H1 (cell line): ENCODE data around the gene WDR90. TPM values are rescaled to one million over a fixed set of nuclear protein-coding genes. Genes with fewer than 3 reads are reported as not detected.
A peak's percentile ranks its signal among the peaks of the same experiment; 100 is the strongest.

Experiments
- CTCF ChIA-PET: fragments of 300-600 bp; sonication (Branson Sonifier 250); formaldehyde crosslinking; loops from one replicate; lab custom pipeline; 2021; ENCODE audit not compliant: partially characterized antibody; lab: Charles Lee
- POLR2A ChIA-PET: fragments of 300-600 bp; sonication (Branson Sonifier 250); formaldehyde crosslinking; loops from one replicate; lab custom pipeline; 2021; ENCODE audit warnings: inconsistent platforms; ENCODE audit not compliant: partially characterized antibody; lab: Charles Lee
- DNase-seq, 2 experiments: peaks; one replicate each; pipeline versions ENCODE4 v3.0.0 to v3.0.0-alpha.2; 2010 to 2022; ENCODE audit warnings: low spot score in 2 of 2, low read depth in 1 of 2, mixed read lengths in 1 of 2
- FAIRE-seq: peaks from 2 replicates; lab custom pipeline; 2011; peaks lifted over from hg19 to GRCh38; lab: Jason Lieb, UNC
- H2AFZ ChIP-seq: 2 replicates; pipeline ENCODE4 v1.8.1; 2012; ENCODE audit warnings: low read length, inconsistent platforms
- H2AK5ac ChIP-seq: 2 replicates; pipeline ENCODE4 v1.6.1; 2013; ENCODE audit warnings: low read depth, low read length
- H2BK120ac ChIP-seq: replicated peaks from 2 replicates; pipeline ENCODE3; 2013; ENCODE audit warnings: low read depth, low read length, inconsistent platforms
- H2BK12ac ChIP-seq: 2 replicates; pipeline ENCODE4 v1.6.1; 2013; ENCODE audit warnings: low read depth, low read length
- H2BK15ac ChIP-seq: 2 replicates; pipeline ENCODE4 v1.6.1; 2013; ENCODE audit warnings: low read length
- H2BK20ac ChIP-seq: 2 replicates; pipeline ENCODE4 v1.6.1; 2013; ENCODE audit warnings: low read length
- H2BK5ac ChIP-seq: 2 replicates; pipeline ENCODE4 v1.6.1; 2013; ENCODE audit warnings: low read depth, low read length
- H3K14ac ChIP-seq: 2 replicates; pipeline ENCODE4 v1.6.1; 2013; ENCODE audit warnings: inconsistent platforms; ENCODE audit not compliant: insufficient read length
- H3K18ac ChIP-seq: 2 replicates; pipeline ENCODE4 v1.6.1; 2013; ENCODE audit warnings: low read length; ENCODE audit errors: extremely low read depth
- H3K23ac ChIP-seq: 2 replicates; pipeline ENCODE4 v1.6.1; 2013; ENCODE audit warnings: inconsistent platforms; ENCODE audit not compliant: insufficient read length
- H3K23me2 ChIP-seq: 2 replicates; pipeline ENCODE4 v1.6.1; 2013; ENCODE audit warnings: low read depth, low read length
- H3K27ac ChIP-seq: 2 replicates; pipeline ENCODE4 v1.6.1; 2011; ENCODE audit warnings: low read depth, low read length, inconsistent platforms
- H3K27me3 ChIP-seq, 4 experiments: replicated peaks in 1 of 4; 1 replicate in 1 of 4; 2 replicates in 3 of 4; pipeline versions ENCODE4 v1.6.1 to v1.8.1; 2011 to 2013; ENCODE audit warnings: low read length in 3 of 4, mild to moderate bottlenecking in 3 of 4, inconsistent platforms in 2 of 4, mixed read lengths in 2 of 4, moderate library complexity in 1 of 4; ENCODE audit not compliant: control insufficient read depth in 3 of 4, insufficient read depth in 3 of 4; ENCODE audit errors: extremely low read depth in 1 of 4
- H3K36me3 ChIP-seq, 4 experiments: 2 replicates each; pipeline versions ENCODE4 v1.6.1 to v1.8.1; 2011 to 2013; ENCODE audit warnings: mild to moderate bottlenecking in 4 of 4, low read length in 3 of 4, moderate library complexity in 2 of 4, control low read depth in 1 of 4, inconsistent platforms in 1 of 4; ENCODE audit not compliant: insufficient read depth in 4 of 4, control insufficient read depth in 2 of 4
- H3K4ac ChIP-seq: replicated peaks from 2 replicates; pipeline ENCODE3; 2013; ENCODE audit warnings: low read length, low read depth, mixed read lengths, inconsistent platforms; ENCODE audit not compliant: insufficient read length
- H3K4me1 ChIP-seq, 4 experiments: replicated peaks in 1 of 4; 1 replicate in 1 of 4; 2 replicates in 3 of 4; pipeline versions ENCODE4 v1.6.1 to v1.8.1; 2011 to 2013; ENCODE audit warnings: low read length in 3 of 4, inconsistent platforms in 2 of 4, mixed read lengths in 1 of 4; ENCODE audit not compliant: insufficient read depth in 4 of 4, control insufficient read depth in 3 of 4
- H3K4me2 ChIP-seq, 2 experiments: 2 replicates each; pipeline versions ENCODE4 v1.6.1 to v1.8.1; 2011 to 2013; ENCODE audit warnings: low read depth in 2 of 2, low read length in 2 of 2, control low read depth in 1 of 2, inconsistent platforms in 1 of 2, mild to moderate bottlenecking in 1 of 2; ENCODE audit not compliant: insufficient read depth in 1 of 2
- H3K4me3 ChIP-seq, 4 experiments: fragments of 200-600, 300-600 bp in 1 of 4; sonication (generic), shearing (Covaris generic), sonication (Bioruptor Twin) in 1 of 4; 2 replicates each; pipeline versions ENCODE4 v1.5.1 to v1.8.1; 2011 to 2016; ENCODE audit warnings: low read length in 4 of 4, low read depth in 3 of 4, control low read depth in 2 of 4, inconsistent platforms in 2 of 4, mild to moderate bottlenecking in 2 of 4, mixed read lengths in 1 of 4, moderate library complexity in 1 of 4; ENCODE audit not compliant: insufficient read depth in 2 of 4; ENCODE audit errors: extremely low read depth in 1 of 4
- H3K56ac ChIP-seq: replicated peaks from 2 replicates; pipeline ENCODE3; 2013; ENCODE audit warnings: low read depth, mild to moderate bottlenecking, mixed read lengths, low read length, inconsistent platforms; ENCODE audit not compliant: insufficient read length
- H3K79me1 ChIP-seq: 2 replicates; pipeline ENCODE4 v1.6.1; 2013; ENCODE audit warnings: low read depth, low read length, control low read depth
- H3K79me2 ChIP-seq, 2 experiments: 2 replicates each; pipeline versions ENCODE4 v1.6.1 to v1.8.1; 2012 to 2013; ENCODE audit warnings: low read length in 2 of 2, mild to moderate bottlenecking in 2 of 2, inconsistent platforms in 1 of 2; ENCODE audit not compliant: insufficient read depth in 2 of 2, control insufficient read depth in 1 of 2
- H3K9ac ChIP-seq, 4 experiments: replicated peaks in 1 of 4; 1 replicate in 1 of 4; 2 replicates in 3 of 4; pipeline versions ENCODE4 v1.6.1 to v1.8.1; 2011 to 2013; ENCODE audit warnings: low read depth in 3 of 4, low read length in 3 of 4, control low read depth in 2 of 4, mild to moderate bottlenecking in 2 of 4, moderate library complexity in 2 of 4, inconsistent platforms in 1 of 4; ENCODE audit errors: extremely low read depth in 1 of 4
- H3K9me3 ChIP-seq, 2 experiments: 2 replicates each; pipeline versions ENCODE4 v1.6.1 to v1.8.1; 2012 to 2013; ENCODE audit warnings: mild to moderate bottlenecking in 2 of 2, moderate library complexity in 2 of 2, control low read depth in 1 of 2, inconsistent platforms in 1 of 2, low read depth in 1 of 2, low read length in 1 of 2, mixed read lengths in 1 of 2; ENCODE audit not compliant: insufficient read depth in 2 of 2
- H4K20me1 ChIP-seq, 2 experiments: replicated peaks in 1 of 2; 2 replicates each; pipeline versions ENCODE3 to v1.8.1; 2011 to 2013; ENCODE audit warnings: inconsistent platforms in 2 of 2, low read length in 2 of 2, mild to moderate bottlenecking in 1 of 2; ENCODE audit not compliant: insufficient read depth in 2 of 2, control insufficient read depth in 1 of 2
- H4K5ac ChIP-seq: 2 replicates; pipeline ENCODE4 v1.6.1; 2013; ENCODE audit warnings: low read length, low read depth, mixed read lengths, inconsistent platforms; ENCODE audit not compliant: insufficient read length
- H4K8ac ChIP-seq: 2 replicates; pipeline ENCODE4 v1.8.0; 2013; ENCODE audit warnings: mild to moderate bottlenecking, moderate library complexity, low read length, inconsistent platforms; ENCODE audit not compliant: insufficient read depth; ENCODE audit errors: extremely low read depth
- H4K91ac ChIP-seq: replicated peaks from 2 replicates; pipeline ENCODE3; 2013; ENCODE audit warnings: low read length, mixed read lengths, inconsistent platforms; ENCODE audit not compliant: insufficient read length
- GABPA ChIP-seq: IDR thresholded peaks from 2 replicates; pipeline ENCODE4 v1.6.1; 2011; ENCODE audit warnings: mild to moderate bottlenecking, low read length, moderate library complexity, borderline replicate concordance; ENCODE audit not compliant: insufficient read depth
- JUN ChIP-seq: IDR thresholded peaks from 2 replicates; pipeline ENCODE4 v1.6.1; 2011; ENCODE audit warnings: low read depth, mild to moderate bottlenecking, improper control_type of control experiment, low read length
- MAX ChIP-seq: IDR thresholded peaks from 2 replicates; pipeline ENCODE4 v1.6.1; 2012; ENCODE audit warnings: inconsistent platforms
- RBBP5 ChIP-seq: IDR thresholded peaks from 2 replicates; pipeline ENCODE4 v1.7.1; 2012; ENCODE audit warnings: low read depth, mild to moderate bottlenecking, inconsistent platforms, low read length, moderate library complexity, borderline replicate concordance
- RNF2 ChIP-seq: fragments of 200-900, 300-1000 bp; sonication (generic); IDR thresholded peaks from 2 replicates; pipeline ENCODE4 v1.7.1; 2016; ENCODE audit warnings: borderline replicate concordance, low read depth, mild to moderate bottlenecking, antibody characterized with exemption, low read length; ENCODE audit not compliant: poor library complexity, severe bottlenecking; ENCODE audit errors: missing control alignments
- SIX5 ChIP-seq: IDR thresholded peaks from 2 replicates; pipeline ENCODE4 v1.6.1; 2011; ENCODE audit warnings: mild to moderate bottlenecking, low read depth, low read length
- SRF ChIP-seq: IDR thresholded peaks from 2 replicates; pipeline ENCODE4 v1.6.1; 2011; ENCODE audit warnings: mild to moderate bottlenecking, low read depth, low read length, moderate library complexity
- WGBS, 2 experiments: shearing (Covaris generic) in 1 of 2; methylation state at CpG; one replicate each; pipeline versions ENCODE4 v1.1.6 to v1.1.7; 2013 to 2015; ENCODE audit warnings: low lambda C conversion rate in 2 of 2, mixed read lengths in 2 of 2, inconsistent platforms in 1 of 2, low coverage in 1 of 2, missing lambda C conversion rate in 1 of 2; ENCODE audit not compliant: insufficient replicate concordance in 2 of 2, insufficient coverage in 1 of 2, insufficient read length in 1 of 2; ENCODE audit errors: extremely low coverage in 1 of 2, missing lambda C conversion rate in 1 of 2; 5-methylcytosine and 5-hydroxymethylcytosine counted together
- polyA plus RNA-seq, 7 experiments: library from polyadenylated mRNA; depleted of rRNA in 3 of 7; stranded (reverse) in 5 of 7; unstranded in 2 of 7; fragments of >200 nt in 5 of 7; fragments of 200-250 nt in 2 of 7; gene quantifications; 1 replicate in 5 of 7; 2 replicates in 1 of 7; 4 replicates in 1 of 7; pipeline versions ENCODE4 v1.2.1 to v1.2.3, GENCODE V29; 2011 to 2013; ENCODE audit warnings: missing spikeins in 2 of 7, mixed read lengths in 2 of 7
- total RNA-seq: library from RNA; stranded (reverse); fragmentation: NEBNext Ultra II Directional; extraction: Animal tissue kit (Norgen Biotek cat#: 25700); gene quantifications from 2 replicates; pipeline ENCODE4 v1.2.1, GENCODE V29; 2021

Gene WDR90
- total and polyA plus RNA-seq, 2 of the 8 experiments (the other 6 are each of a cell fraction or from before 2014, with no cell fraction given), result 24.0 to 47.2 TPM

- H2BK15ac ChIP-seq, result no peak overlapping the region
- H3K4me2 ChIP-seq, result peak overlapping the region in 1 of 2 experiments; percentile 2; a peak in 1 of 4 replicates
- peaks cover 2% of the 10 kb centered on the region; the same call in 1 of the 2 replicates for H3K23me2 ChIP-seq
- peak overlapping the region; percentile 49 for H4K91ac ChIP-seq
- no peak overlapping the region for H3K56ac ChIP-seq
- peaks cover 0 to 24% (median 19%) of the 10 kb centered on the region in 4 experiments; a peak in 6 of 7 replicates for H3K4me1 ChIP-seq
- no peak for TF ChIP-seq SRF
- TF ChIP-seq RBBP5, result 0 out of 2 replicates have a peak, but pooled peaks have one; percentile 18
- TF ChIP-seq JUN, result no peak
- no peak for TF ChIP-seq SIX5
- TF ChIP-seq GABPA, result peak; percentile 39; the same call in 1 of the 2 replicates
- TF ChIP-seq MAX, result no peak
- no peak for TF ChIP-seq RNF2
- H3K9ac ChIP-seq, result no peak overlapping the region
- peak overlapping the region; percentile 64; the same call in 1 of the 2 replicates for H3K27ac ChIP-seq
- no peak overlapping the region for H2AFZ ChIP-seq
- H3K9me3 ChIP-seq, result no peaks in the 10 kb centered on the region
- no peaks in the 10 kb centered on the region for H3K79me2 ChIP-seq
- DNase-seq, result no peak
- peak overlapping the region; percentile 72; the same call in 1 of the 2 replicates for H2BK20ac ChIP-seq
- POLR2A ChIA-PET, result interaction anchor here (0.6 to 1.6 kb wide), 3 partner anchors 31 to 159 kb away, joined by 3 read pairs; partner anchors contain the start of gene RAB40C
- H3K36me3 ChIP-seq, result peaks cover 0 to 24% (median 3%) of the 10 kb centered on the region in 4 experiments; a peak in 4 of 8 replicates
- peak overlapping the region; percentile 73; the same call in 1 of the 2 replicates for H4K8ac ChIP-seq
- H3K27me3 ChIP-seq, result no peaks in the 10 kb centered on the region
- peak overlapping the region; percentile 94; the same call in 1 of the 2 replicates for H2BK5ac ChIP-seq
- H2BK12ac ChIP-seq, result peak overlapping the region; percentile 39; the same call in 1 of the 2 replicates
- no peak overlapping the region for H2BK120ac ChIP-seq
- no peak for FAIRE-seq
- H3K4me3 ChIP-seq, result no peak overlapping the region
- H3K79me1 ChIP-seq, result no peaks in the 10 kb centered on the region
- WGBS, 2 experiments, result 83% methylated on average over 27 of the region's 29 CpGs; no CpG with 5 or more reads in 1 of the 2 experiments
- H4K20me1 ChIP-seq, result peaks cover 0 to 9% of the 10 kb centered on the region in 2 experiments
- H3K18ac ChIP-seq, result peak overlapping the region; percentile 32
- H4K5ac ChIP-seq, result peak overlapping the region; percentile 1
- peak overlapping the region; percentile 83; the same call in 1 of the 2 replicates for H2AK5ac ChIP-seq
- H3K4ac ChIP-seq, result peak overlapping the region; percentile 57
- H3K14ac ChIP-seq, result no peak overlapping the region
- CTCF ChIA-PET, result interaction anchor here (0.8 to 2.1 kb wide), 6 partner anchors 9 to 52 kb away, joined by 3 to 7 read pairs (median 4); no protein-coding TSS in a partner anchor
- no peak overlapping the region for H3K23ac ChIP-seq
Observed at GRCh38 chr16:629185-629832, 19.9 kb upstream of the WDR90 start.
